NCI-H2029 treated with DMSO at 0.1 percent for 48 hours (cell line): ENCODE data around the gene RUNX1.

ENCODE experiments used
- DNase-seq: peaks from one replicate; lab custom pipeline; 2025; lab: John Stamatoyannopoulos, UW

The RUNX1 gene

DNA sequence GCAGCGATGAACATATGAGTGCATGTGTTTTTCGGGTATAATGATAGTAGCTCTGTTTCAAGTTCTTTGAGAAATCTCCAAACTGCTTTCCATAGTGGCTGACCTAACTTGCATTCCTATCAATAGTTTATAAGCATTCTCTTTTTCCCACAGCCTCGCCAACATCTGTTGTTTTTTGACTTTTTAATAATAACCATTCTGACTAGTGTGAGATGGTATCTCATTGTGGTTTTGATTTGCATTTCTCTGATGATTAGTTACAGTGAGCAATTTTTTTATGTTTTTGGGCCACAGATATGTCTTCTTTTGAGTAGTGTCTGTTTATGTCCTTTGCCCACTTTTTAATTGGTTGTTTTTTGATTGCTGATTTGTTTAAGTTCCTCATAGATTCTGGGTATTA is 10.6 kb upstream of the RUNX1 start:
- no peak for DNase-seq

DNA sequence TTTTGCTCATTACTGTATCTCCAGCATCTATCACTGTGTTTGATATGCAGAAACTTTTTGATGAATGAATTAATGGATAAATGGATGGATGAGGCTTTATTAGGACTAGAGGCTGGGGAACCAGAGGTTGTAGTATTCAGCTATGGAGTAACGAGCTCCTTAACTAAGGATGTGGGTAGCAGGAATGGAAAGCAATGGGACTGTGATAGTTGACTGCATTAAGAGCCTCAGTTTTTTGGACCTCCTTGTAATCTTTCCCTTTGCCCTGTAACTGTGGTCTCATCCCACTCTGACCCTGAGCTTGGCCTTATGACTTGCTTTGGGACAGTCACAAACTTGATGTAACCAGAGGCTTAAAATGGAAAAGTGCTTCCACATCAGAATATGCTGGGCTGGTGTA is 9.0 kb upstream of the RUNX1 start:
- DNase-seq = no peak

DNA sequence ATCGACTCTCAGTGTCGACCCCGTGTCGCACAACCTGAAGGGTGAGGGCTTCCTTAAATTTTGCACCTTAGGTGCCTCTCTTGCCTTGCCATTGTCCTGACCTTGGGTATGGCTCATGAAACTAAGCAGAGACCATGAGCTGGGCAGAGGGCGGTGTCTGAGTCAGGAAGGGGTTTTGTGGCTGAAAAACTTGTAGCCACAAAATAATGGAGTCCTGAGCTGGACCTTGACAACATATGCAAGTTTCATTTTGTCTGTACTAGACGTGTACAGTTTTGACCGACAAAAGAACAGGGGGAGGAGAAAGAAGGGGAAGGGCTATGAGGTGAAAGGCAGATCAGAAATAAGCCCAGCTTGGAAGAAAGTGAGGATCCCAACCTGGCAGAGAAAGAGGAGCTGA is 8.3 kb upstream of the RUNX1 start:
- DNase-seq = no peak

DNA sequence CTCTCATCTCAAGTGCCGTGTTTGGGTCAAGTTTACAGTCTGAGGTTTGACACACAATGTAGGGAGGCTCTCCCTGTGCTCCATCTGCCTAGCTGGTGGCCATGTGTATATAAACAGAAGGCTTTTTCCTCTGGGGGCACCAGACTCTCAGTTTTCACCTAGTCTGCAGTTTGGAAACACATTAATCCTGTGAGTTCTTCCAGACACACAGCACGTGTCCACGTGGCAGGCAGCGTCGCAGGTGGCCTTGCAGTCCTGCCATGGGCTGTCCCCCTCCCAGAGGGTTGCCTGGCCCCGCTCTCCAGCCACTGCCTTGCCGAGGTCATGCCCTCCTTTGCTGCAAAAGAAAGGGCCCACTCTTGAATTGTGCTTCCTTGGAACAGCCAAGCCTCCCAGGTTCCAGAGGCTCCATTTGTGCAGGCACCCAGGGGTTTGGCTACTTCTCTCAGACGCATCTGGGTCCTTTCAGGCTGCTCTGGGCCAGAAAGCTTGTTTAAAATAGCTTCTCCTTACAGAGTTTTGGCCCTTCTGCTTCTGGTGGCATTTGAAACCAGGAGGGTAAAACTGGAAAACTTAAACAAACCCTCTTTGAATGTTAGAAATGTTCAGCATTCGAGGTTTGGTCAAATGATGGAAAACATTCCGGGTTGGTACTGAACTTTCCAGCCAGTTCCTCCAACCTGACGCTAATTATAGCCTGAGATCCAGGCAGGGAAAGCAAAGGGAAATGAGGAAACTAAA is 4.4 kb upstream of the RUNX1 start:
- no peak for DNase-seq

DNA sequence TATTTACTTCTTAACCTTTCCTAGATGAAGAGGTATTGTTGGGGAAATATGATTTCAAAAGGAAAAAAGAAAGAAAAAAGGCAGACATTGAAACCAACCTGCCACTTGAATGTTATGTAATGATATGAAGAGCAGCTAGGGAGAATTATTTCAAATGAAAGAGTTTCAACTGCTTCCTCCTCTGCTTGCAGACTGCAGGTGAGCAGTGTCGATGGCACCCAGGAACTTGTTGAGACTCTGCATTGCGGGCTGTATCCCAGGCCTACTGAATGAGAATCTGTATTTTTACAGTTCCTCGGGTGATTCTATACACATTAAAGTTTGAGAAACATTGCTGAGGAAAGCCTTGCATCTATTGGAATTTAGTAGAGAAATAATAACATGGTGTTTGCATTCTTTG is 3.7 kb upstream of the RUNX1 start:
- DNase-seq = no peak

DNA sequence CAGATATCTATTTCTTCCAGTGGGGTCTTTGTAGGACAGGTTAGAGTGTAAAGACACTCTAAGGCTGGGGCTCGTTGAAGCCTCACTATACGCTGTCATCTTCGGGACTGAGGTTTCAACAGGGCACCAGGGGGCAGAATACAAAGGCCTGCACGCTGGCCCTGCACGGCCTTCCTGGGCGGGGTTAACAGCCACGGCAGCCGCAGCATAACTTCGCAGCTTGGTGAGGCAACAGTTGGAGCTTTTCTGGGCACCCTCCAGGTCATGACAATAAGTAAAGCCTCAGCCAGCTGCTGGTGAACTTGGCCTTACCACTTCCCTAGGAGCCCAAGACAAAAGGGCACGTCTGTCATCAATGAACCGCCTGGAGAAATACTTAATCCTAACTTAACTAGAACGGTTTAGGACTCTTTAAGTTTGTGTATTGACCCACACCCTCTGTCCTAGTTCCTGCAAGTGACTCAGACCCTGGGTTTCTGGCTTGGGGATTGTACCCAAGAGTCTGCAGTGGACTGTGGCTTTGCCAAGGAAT is 2.3 kb upstream of the RUNX1 start:
- DNase-seq = no peak

DNA sequence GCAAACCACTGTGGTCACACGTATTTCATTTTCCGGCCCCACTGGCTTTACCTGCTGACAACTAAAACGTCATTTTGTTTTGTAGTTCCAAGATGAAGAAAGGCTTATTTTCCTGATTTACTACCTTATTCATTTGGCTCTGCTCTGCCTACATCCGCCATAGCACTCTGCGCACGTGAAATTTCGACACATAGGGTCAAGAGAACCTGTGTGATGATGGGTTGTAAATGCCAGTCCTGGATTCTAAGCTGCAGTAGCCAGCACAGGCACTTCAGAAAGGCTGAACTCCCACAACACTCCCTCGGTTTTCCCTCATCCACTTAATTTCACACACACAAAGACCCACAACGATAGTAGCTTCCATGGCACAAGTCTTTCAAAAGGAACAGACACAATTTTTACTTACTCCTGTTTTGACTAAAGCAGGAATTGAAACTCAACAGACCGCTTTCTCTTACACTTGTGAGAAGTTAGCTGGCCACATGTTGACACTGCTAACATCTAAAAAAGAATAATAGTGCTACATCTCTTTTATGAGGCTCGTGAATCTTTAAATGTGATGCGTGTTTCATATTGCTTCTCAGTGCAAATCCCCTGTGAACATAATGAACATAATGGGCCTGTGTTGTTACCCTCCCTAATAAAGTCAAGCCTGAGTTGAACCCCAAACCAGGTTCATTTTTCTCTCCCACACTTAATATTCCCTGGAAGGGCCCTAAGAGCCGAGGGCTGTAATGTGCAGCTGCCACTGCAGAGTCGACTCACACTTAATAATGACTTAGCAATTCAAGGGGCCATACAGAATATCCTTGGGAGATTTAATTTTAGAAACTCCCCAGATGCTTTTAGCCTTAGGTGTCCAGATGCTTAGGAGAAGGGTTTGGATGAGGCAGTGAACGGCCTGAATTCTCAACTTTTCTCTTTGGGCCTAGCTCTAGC is 1.5 kb upstream of the RUNX1 start:
- no peak for DNase-seq

DNA sequence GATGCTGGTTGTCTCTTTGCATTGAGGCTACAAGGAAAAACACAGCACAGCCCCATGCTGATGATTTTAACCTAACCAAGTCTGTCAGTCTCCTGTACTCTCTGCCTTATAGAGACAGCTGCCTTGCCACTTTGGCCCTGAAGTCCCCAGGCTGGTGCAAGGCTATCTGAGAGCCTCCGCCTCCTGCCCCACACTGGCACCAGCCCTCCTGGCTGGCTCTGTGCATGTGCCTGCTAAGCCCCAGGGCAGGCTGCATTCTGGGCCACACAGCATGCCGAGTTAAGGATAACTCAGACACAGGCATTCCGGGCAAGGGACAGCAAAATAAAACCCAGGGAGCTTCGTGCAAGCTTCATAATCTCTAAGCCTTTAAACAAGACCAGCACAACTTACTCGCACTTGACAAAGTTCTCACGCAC is 910 bp downstream of the RUNX1 start:
- no peak for DNase-seq

DNA sequence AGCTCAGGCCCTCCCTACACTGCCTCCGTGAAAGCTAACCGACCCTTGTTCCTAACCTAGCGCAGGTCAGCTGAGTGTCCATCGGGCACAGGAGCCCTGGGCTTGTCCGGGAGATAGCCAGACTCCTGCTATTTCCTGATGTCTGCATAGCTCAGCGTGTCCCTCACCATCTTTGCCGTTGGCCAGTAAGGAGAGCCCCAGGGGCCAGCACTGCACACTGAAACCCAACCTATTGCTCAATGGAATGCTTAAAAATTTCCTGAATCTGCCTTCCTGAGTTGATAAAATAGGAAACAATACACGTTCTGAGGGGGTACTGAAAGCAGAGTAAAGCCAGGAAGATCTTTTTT is 2.2 kb downstream of the RUNX1 start:
- no peak for DNase-seq

DNA sequence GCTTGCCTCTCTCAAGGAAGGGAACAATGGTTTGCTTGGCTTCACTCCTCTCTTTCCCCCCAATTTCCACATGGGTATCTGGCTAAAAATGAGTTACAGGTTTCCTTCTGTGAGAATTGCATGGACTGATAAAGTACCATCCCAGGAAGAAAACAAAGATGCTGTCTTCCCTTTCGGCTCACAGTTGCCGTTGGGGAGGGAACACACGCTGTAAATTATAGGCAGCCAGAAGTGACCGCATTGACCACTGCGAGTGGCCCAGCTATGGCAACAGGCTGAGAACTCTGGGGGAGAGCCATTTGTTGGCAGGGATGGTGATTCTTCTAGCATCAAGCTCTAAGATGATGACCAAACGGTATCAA is 2.9 kb downstream of the RUNX1 start:
- DNase-seq = no peak

DNA sequence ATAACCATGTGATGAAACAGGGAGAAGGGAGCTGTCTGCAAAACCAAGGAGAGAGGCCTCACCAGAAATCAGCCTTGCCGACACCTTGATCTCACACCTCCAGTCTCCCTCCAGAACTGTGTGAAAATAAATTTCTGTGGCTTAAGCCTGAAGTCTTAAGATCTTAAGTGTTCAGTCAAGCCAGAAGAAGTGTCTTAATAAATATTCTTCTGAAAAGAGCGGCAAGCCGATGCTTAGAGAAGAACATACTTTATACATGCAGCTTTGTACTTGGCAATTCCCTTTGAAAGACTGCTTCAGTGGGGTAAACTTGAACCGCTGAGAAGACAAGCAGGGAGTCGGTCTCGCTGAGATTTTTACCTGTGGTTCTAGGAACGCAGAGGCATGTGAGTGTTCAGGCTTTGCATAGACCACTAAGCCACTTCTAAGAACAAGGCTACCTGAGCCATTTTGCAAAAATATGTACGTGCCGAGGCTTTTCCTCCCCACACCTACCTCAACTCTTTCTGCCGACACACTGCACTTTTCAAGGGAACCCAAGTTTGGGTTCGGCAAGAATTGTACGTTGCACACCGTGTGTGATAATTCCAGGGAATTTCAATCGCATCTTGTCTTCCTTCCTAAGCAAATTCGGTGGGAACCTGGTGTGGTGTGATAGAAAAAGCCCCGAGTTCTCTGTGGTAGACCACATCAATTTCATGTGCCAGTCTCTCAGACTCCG is 3.4 kb downstream of the RUNX1 start:
- no peak for DNase-seq

DNA sequence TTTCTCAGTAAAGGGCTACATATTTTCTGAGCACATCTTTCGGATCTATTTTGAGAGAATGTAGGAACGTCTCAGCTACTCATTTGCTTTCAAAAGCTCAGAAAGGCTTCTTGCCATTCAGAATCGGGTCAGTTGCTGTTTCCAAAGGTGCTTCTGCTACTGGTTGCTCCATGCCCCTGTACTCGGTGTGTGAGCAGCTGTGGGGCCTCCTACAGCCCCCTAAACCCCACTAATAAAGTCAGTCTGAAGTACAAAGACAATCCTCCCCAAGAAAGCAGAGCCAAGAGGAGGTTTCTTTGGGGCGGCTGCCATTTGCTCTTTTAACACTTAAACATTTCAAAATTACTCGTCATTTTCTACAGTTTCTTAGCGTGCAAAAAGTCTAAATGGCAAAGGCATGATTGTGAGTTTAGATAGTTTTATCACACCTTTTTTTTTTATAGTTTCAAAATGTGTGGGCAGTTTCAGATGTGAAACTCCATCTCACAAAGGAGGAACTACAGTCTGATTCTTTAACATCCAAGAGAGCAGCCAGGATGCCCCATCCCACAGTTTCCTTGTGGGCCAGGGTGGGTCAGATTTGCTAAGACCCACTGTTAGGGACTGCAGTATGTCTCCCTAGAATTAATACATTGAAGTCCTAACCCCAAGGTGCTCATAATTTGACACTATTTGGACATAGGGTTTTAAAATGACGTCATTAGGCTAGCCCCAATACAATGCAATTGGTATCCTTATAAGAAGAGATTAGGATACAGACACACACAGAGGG is 4.1 kb downstream of the RUNX1 start:
- no peak for DNase-seq

DNA sequence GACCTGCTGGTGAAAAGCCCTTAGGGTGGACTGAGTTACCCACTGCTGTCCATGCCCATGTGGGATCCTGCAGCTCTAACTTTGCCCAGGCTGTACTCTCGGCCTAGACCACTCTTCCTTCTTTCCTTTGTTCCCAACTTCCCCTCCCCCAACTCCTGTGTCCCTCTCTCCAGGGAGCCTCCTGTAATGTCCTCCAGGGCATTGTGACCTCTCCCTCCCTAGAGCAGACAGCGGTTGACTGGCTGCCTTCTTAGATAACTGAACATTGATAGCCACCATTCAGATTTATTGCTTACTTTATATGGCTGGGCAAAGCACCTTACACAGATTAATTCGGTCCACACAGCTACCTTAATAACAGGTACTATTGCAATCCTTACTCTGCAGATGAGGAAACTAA is 5.0 kb downstream of the RUNX1 start:
- no peak for DNase-seq

DNA sequence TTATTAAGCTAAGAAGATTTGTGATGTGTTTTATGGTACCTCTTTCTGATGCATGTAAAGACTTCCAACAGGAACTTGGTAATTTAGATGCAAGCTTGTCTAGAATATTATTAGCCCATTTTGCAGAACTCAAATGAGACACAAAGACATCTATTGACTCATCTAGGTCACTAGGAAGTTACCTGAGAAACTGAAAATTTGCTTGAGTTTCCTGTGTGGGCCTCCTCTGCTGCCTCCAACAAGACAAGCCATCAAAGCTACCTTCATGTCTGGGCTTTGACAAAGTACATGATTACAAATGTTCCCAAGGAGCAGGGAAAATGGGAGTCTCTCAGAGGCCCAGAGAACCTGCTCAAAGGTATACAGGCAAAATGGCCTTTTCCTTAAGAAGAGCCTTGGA is 5.6 kb downstream of the RUNX1 start:
- DNase-seq = no peak

DNA sequence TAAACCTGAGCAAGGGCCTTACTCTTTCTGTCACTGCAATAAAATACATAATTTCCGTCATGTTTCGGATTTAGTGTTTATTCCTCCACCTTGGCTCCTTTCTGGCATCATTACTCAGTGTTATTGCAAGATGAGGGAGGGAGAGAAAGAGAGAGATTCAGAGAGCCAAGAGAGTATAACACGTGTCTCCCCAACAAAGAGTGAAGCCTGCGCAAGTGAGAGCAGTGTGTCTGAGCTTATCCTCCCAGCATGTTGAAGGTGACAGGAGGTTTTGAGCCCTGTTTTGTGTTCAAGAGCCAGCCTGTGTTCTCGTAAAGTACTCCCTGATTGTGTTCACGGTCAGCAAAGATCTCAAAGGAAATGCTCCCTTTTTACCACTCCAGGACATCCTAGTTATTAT is 6.3 kb downstream of the RUNX1 start:
- no peak for DNase-seq

DNA sequence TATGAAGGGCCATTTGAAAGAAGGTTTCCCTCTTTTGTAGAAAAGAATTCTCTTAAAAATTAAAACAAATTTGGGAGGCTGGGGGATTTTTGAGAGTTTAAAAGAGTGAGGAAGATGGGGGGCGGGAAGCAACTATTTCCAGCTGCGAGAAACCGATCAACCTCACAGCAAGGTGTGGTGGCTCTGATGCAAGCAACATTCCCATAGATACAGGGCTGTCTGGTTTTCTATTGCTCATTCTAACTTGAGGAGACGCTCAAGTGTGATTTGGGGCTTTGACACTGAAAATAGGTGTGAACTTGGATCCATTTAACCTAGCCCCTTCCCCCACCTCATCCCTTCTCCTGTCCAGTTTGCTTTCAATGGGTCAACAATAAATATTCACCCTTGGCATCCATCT is 7.2 kb downstream of the RUNX1 start:
- DNase-seq = no peak

DNA sequence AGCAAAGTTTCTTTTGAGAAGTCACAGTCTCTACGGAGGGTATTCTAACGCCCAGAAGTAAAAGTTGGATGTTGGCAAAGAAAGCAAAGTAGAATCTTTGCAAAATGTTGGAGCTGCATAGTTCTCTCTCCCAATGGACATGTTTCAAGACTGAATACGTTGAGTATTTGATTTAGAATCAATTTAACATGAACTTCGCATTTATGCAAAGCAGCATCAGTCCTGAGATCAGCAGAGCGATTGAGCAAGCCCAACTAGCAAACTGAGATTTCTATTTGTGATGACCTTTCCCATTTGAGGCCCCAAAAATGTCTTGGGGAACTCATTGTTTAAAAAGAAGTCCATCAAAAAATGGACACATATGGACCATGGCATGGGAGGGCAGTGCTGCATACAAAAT is 8.0 kb downstream of the RUNX1 start:
- no peak for DNase-seq

DNA sequence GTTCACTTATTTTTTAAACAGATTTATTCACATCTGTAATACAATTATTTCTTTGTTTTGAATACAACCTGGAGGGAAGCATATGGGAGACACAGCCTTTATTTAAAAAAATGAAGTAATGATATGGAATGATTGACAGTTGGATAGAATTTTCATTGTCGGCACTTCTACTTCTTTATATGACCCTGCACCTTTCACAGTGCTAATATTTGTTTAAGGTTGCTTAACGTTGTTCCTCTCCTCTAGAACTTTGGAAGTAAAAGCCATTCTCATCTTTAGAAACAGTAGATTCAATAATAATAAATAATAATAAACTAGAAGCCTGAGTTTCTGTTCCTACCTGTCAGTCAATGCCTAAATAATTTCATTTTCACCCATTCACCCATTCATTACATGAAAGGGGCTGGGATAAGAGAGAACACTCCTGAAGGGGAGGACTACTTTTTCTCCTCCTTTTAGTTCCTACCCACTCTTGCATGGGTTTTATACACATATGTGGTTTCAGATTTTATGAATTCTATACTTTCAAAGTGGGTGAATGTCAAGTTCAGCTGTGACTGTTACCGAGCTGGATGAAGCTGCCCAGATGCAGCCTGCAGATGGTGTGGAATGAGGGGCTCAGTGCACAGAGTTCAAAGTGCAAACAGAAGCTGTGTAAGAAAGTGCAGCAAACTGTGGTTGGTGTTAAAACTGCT is 9.4 kb downstream of the RUNX1 start:
- no peak for DNase-seq

DNA sequence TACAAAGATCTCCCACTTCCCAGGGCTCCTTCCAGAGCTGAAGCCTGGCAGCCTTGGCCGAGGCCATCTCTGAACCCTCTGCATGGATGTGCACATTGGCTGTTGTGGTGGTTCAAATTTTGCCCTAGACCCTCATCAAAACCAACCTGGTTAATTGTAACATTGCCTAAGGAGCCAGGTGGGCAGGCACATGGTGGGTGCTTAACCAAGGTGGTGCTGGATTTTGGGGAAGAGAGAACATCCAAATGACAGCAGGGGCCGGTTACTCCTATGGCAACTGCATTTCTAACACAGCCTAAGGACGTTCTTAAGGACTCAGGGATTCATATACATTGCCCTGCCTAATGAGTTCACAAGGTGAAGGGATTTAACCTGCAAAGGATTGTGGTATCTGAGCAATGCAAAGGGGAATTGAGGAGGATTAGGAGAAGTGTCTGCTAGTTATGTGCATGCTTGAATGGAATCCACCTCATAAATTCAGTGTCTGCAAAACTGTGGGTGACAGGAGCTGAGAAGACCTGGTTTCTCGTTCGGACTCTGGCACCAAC is 10.3 kb downstream of the RUNX1 start:
- no peak for DNase-seq

DNA sequence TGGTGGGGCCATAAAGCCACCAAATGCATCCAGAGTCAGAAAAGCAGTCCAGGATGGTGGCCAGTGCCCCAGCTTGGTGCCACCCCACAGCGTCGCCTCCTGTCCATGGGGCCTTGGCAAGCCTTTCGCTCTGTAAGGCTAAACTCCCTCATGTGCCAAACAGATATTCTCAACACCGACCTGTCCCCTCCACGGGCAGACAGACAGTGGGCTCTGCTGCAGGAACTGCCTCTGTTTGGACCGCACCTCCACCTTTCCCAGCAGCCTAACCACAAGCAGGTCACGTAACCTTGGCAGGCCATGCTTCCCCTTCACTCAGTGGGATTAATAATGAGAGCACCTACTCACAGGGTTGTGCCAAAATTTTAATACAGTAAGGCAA is 11.7 kb downstream of the RUNX1 start:
- DNase-seq = no peak
